GM18867 (cell line): ENCODE results near the gene PAPPA.

Experiments
- ATAC-seq: cut with Tn5 transposase; IDR thresholded peaks from one replicate; pipeline ENCODE4 v1.9.1; 2021; ENCODE audit warnings: mild to moderate bottlenecking, moderate library complexity; ENCODE audit not compliant: unreplicated experiment

The PAPPA gene

GRCh38 chr9:116269250-116269649, 115.7 kb downstream of the PAPPA start:
- ATAC-seq: no peak

- no peak for ATAC-seq
Measured at GRCh38 chr9:116270546-116270945, 117.0 kb downstream of the PAPPA start.

- ATAC-seq: no peak
Measured at GRCh38 chr9:116271340-116271739, 117.7 kb downstream of the PAPPA start.

GRCh38 chr9:116271991-116272390, 118.4 kb downstream of the PAPPA start:
- no peak for ATAC-seq

GRCh38 chr9:116274293-116274692, 120.7 kb downstream of the PAPPA start:
- no peak for ATAC-seq

GRCh38 chr9:116275418-116276195, 122.0 kb downstream of the PAPPA start:
- no peak for ATAC-seq

- no peak for ATAC-seq
Measured at GRCh38 chr9:116276196-116276493, 122.6 kb downstream of the PAPPA start.

GRCh38 chr9:116276651-116277121, 123.1 kb downstream of the PAPPA start:
- ATAC-seq: no peak

- ATAC-seq: no peak
Measured at GRCh38 chr9:116278326-116278725, 124.7 kb downstream of the PAPPA start.

- ATAC-seq: no peak
Measured at GRCh38 chr9:116279230-116279629, 125.6 kb downstream of the PAPPA start.

- no peak for ATAC-seq
Measured at GRCh38 chr9:116280529-116280928, 126.9 kb downstream of the PAPPA start.

- no peak for ATAC-seq
Measured at GRCh38 chr9:116282597-116282996, 129.0 kb downstream of the PAPPA start.

- no peak for ATAC-seq
Measured at GRCh38 chr9:116284518-116284917, 130.9 kb downstream of the PAPPA start.

GRCh38 chr9:116285320-116285719, 131.7 kb downstream of the PAPPA start:
- ATAC-seq: no peak

GRCh38 chr9:116286297-116286696, 132.7 kb downstream of the PAPPA start:
- ATAC-seq: no peak

GRCh38 chr9:116287721-116288120, 134.1 kb downstream of the PAPPA start:
- ATAC-seq: no peak

GRCh38 chr9:116288658-116289057, 135.1 kb downstream of the PAPPA start:
- ATAC-seq: peak; percentile 52

GRCh38 chr9:116297346-116297745, 143.8 kb downstream of the PAPPA start:
- no peak for ATAC-seq

GRCh38 chr9:116298249-116298648, 144.7 kb downstream of the PAPPA start:
- no peak for ATAC-seq

GRCh38 chr9:116298878-116299391, 145.3 kb downstream of the PAPPA start:
- ATAC-seq: no peak

- ATAC-seq: no peak
Measured at GRCh38 chr9:116300360-116300870, 146.8 kb downstream of the PAPPA start.

GRCh38 chr9:116303270-116303669, 149.7 kb downstream of the PAPPA start:
- ATAC-seq: no peak
